Immature natural killer cell (primary cell): ENCODE data around the gene PABPC1L. TPM values are rescaled to one million over a fixed set of nuclear protein-coding genes. Genes with fewer than 3 reads are reported as not detected.

Source experiments
- DNase-seq, 3 donors: peaks; one replicate each; pipeline ENCODE4 v3.0.0; 2022; ENCODE audit warnings: mixed read lengths in 1 of 3
- H3K27ac Mint-ChIP-seq, 6 donors: one replicate each; pipeline ENCODE4 v1.8.0; 2020; ENCODE audit warnings: mixed read lengths in 6 of 6, mild to moderate bottlenecking in 5 of 6, inconsistent platforms in 4 of 6, moderate library complexity in 3 of 6
- H3K27me3 Mint-ChIP-seq, 3 donors: one replicate each; pipeline ENCODE4 v1.8.0; 2020 to 2021; ENCODE audit warnings: low read depth in 3 of 3, mild to moderate bottlenecking in 3 of 3, mixed read lengths in 3 of 3, moderate library complexity in 3 of 3, inconsistent platforms in 1 of 3
- H3K36me3 Mint-ChIP-seq, 3 donors: one replicate each; pipeline ENCODE4 v1.8.0; 2020; ENCODE audit warnings: mixed read lengths in 3 of 3, inconsistent platforms in 2 of 3, mild to moderate bottlenecking in 2 of 3
- H3K4me1 Mint-ChIP-seq, 2 donors: one replicate each; pipeline ENCODE4 v1.8.0; 2020; ENCODE audit warnings: inconsistent platforms in 2 of 2, mild to moderate bottlenecking in 2 of 2, mixed read lengths in 2 of 2, moderate library complexity in 1 of 2
- H3K4me3 Mint-ChIP-seq, 5 donors: one replicate each; pipeline ENCODE4 v1.8.0; 2020; ENCODE audit warnings: mild to moderate bottlenecking in 5 of 5, mixed read lengths in 5 of 5, inconsistent platforms in 3 of 5, moderate library complexity in 3 of 5
- H3K9me3 Mint-ChIP-seq, 6 donors: one replicate each; pipeline ENCODE4 v1.8.0; 2020; ENCODE audit warnings: mild to moderate bottlenecking in 6 of 6, mixed read lengths in 6 of 6, inconsistent platforms in 4 of 6, moderate library complexity in 3 of 6
- polyA plus RNA-seq, 3 donors: library from polyadenylated mRNA; unstranded; fragments of 300-500 nt; fragmentation: Illumina TruSeq; gene quantifications; one replicate each; pipeline ENCODE4 v1.2.3, GENCODE V29; 2021

Gene PABPC1L
- polyA plus RNA-seq, 3 donors from 2014 or later = 0.99 TPM; not detected in 2

GRCh38 chr20:44958276-44958675 lies 48.4 kb downstream of the PABPC1L start:
- peaks cover 22 to 38% of the 10 kb centered on the region in 2 donors for H3K4me1 Mint-ChIP-seq
- DNase-seq = no peak
- peaks cover 0 to 2% (median 2%) of the 10 kb centered on the region in 3 donors for H3K27me3 Mint-ChIP-seq
- no peaks in the 10 kb centered on the region for H3K9me3 Mint-ChIP-seq
- peaks cover 13 to 23% (median 21%) of the 10 kb centered on the region in 3 donors for H3K36me3 Mint-ChIP-seq
- H3K27ac Mint-ChIP-seq = peak overlapping the region in 2 of 6 donors; percentile 13 to 69
- peak overlapping the region in 3 of 5 donors; percentile 70 to 99 (median 94) for H3K4me3 Mint-ChIP-seq

- DNase-seq = no peak
- peak overlapping the region; percentile 81 to 95 (median 94) for H3K27ac Mint-ChIP-seq
- H3K27me3 Mint-ChIP-seq = peaks cover 0 to 2% (median 2%) of the 10 kb centered on the region in 3 donors
- peaks cover 4 to 16% (median 14%) of the 10 kb centered on the region in 3 donors for H3K36me3 Mint-ChIP-seq
- peaks cover 22 to 34% of the 10 kb centered on the region in 2 donors for H3K4me1 Mint-ChIP-seq
- peak overlapping the region; percentile 94 to 99 (median 97) for H3K4me3 Mint-ChIP-seq
- no peaks in the 10 kb centered on the region for H3K9me3 Mint-ChIP-seq
Observed at GRCh38 chr20:44959082-44959637, 49.3 kb downstream of the PABPC1L start.

GRCh38 chr20:44959638-44960102 lies 49.8 kb downstream of the PABPC1L start:
- H3K4me3 Mint-ChIP-seq = peak overlapping the region; percentile 94 to 99 (median 97)
- H3K9me3 Mint-ChIP-seq = no peaks in the 10 kb centered on the region
- H3K4me1 Mint-ChIP-seq = peaks cover 22 to 34% of the 10 kb centered on the region in 2 donors
- peaks cover 0 to 2% (median 2%) of the 10 kb centered on the region in 3 donors for H3K27me3 Mint-ChIP-seq
- H3K36me3 Mint-ChIP-seq = peaks cover 4 to 12% (median 12%) of the 10 kb centered on the region in 3 donors
- DNase-seq = peak; percentile 32 to 39 (median 38)
- H3K27ac Mint-ChIP-seq = peak overlapping the region; percentile 81 to 95 (median 94)

GRCh38 chr20:44960103-44960852 lies 50.4 kb downstream of the PABPC1L start, which contains the start of gene TOMM34:
Gene TOMM34 (minus strand): TSS chr20:44960397. CDS start chr20:44960333, 64 bp downstream.
- Mint-ChIP-seq H3K9me3 (no peaks in the 10 kb centered on the region), H3K27ac (peak within 1 kb of the TSS; percentile 81 to 95 (median 94)), H3K4me1 (peaks cover 23 to 36% of the 10 kb centered on the region in 2 donors), H3K4me3 (peak within 1 kb of the TSS; percentile 94 to 99 (median 97)), H3K27me3 (peaks cover 0 to 2% (median 2%) of the 10 kb centered on the region in 3 donors), H3K36me3 (peaks cover 4 to 6% (median 6%) of the 10 kb centered on the region in 3 donors)
- DNase-seq = peak; percentile 89 to 92 (median 91)

- Mint-ChIP-seq H3K27me3 (peaks cover 2 to 12% (median 4%) of the 10 kb centered on the region in 3 donors), H3K4me3 (peak overlapping the region in 4 of 5 donors; percentile 54 to 97 (median 96)), H3K27ac (peak overlapping the region in 4 of 6 donors; percentile 34 to 87 (median 64)), H3K4me1 (peaks cover 32 to 45% of the 10 kb centered on the region in 2 donors), H3K9me3 (no peaks in the 10 kb centered on the region), H3K36me3 (no peaks in the 10 kb centered on the region)
- DNase-seq = no peak
Observed at GRCh38 chr20:44961011-44961869, 51.4 kb downstream of the PABPC1L start.

- peaks cover 8 to 18% (median 8%) of the 10 kb centered on the region in 3 donors for H3K27me3 Mint-ChIP-seq
- peak overlapping the region in 1 of 6 donors; percentile 22 for H3K27ac Mint-ChIP-seq
- no peaks in the 10 kb centered on the region for H3K9me3 Mint-ChIP-seq
- DNase-seq = no peak
- no peaks in the 10 kb centered on the region for H3K36me3 Mint-ChIP-seq
- peak overlapping the region in 2 of 5 donors; percentile 25 to 26 for H3K4me3 Mint-ChIP-seq
- H3K4me1 Mint-ChIP-seq = peaks cover 32 to 45% of the 10 kb centered on the region in 2 donors
Observed at GRCh38 chr20:44961870-44962267, 52.0 kb downstream of the PABPC1L start.

- Mint-ChIP-seq H3K4me1 (peaks cover 34 to 50% of the 10 kb centered on the region in 2 donors), H3K27ac (no peak overlapping the region), H3K4me3 (no peak overlapping the region), H3K36me3 (peaks cover 0 to 2% (median under 1%) of the 10 kb centered on the region in 3 donors), H3K27me3 (peaks cover 12 to 24% (median 13%) of the 10 kb centered on the region in 3 donors), H3K9me3 (no peaks in the 10 kb centered on the region)
- DNase-seq = no peak
Observed at GRCh38 chr20:44962483-44962882, 52.6 kb downstream of the PABPC1L start.

- no peak for DNase-seq
- H3K27ac Mint-ChIP-seq = peak overlapping the region in 1 of 6 donors; percentile 26
- H3K27me3 Mint-ChIP-seq = peaks cover 13 to 25% (median 14%) of the 10 kb centered on the region in 3 donors
Observed at GRCh38 chr20:44963325-44964215, 53.7 kb downstream of the PABPC1L start.

GRCh38 chr20:44965651-44966029 lies 55.8 kb downstream of the PABPC1L start:
- Mint-ChIP-seq H3K4me3 (peak overlapping the region; percentile 93 to 99 (median 96)), H3K27ac (peak overlapping the region; percentile 94 to 98 (median 96)), H3K27me3 (peaks cover 13 to 23% (median 13%) of the 10 kb centered on the region in 3 donors), H3K9me3 (no peaks in the 10 kb centered on the region), H3K36me3 (peaks cover 5 to 8% (median 6%) of the 10 kb centered on the region in 3 donors), H3K4me1 (peaks cover 43 to 53% of the 10 kb centered on the region in 2 donors)
- DNase-seq = no peak

More at GRCh38 chr20:44963325-44964215, 53.7 kb downstream of the PABPC1L start:
- Mint-ChIP-seq H3K4me1 (peaks cover 38 to 51% of the 10 kb centered on the region in 2 donors), H3K9me3 (no peaks in the 10 kb centered on the region), H3K36me3 (peaks cover 3 to 6% (median 5%) of the 10 kb centered on the region in 3 donors), H3K4me3 (peak overlapping the region in 1 of 5 donors; percentile 25)

- H3K9me3 Mint-ChIP-seq = no peaks in the 10 kb centered on the region
- peaks cover 5 to 8% (median 6%) of the 10 kb centered on the region in 3 donors for H3K36me3 Mint-ChIP-seq
- peaks cover 13 to 23% (median 14%) of the 10 kb centered on the region in 3 donors for H3K27me3 Mint-ChIP-seq
- peak within 1 kb of the TSS; percentile 94 to 98 (median 96) for H3K27ac Mint-ChIP-seq
- peak; percentile 96 for DNase-seq
- H3K4me1 Mint-ChIP-seq = peaks cover 47 to 55% of the 10 kb centered on the region in 2 donors
- peak within 1 kb of the TSS; percentile 93 to 99 (median 96) for H3K4me3 Mint-ChIP-seq
Observed at GRCh38 chr20:44966030-44966961, 56.4 kb downstream of the PABPC1L start, which contains the start of gene STK4. Gene STK4 (plus strand): TSS chr20:44966512. CDS start chr20:44966569, 57 bp downstream.

- Mint-ChIP-seq H3K4me3 (peak overlapping the region; percentile 93 to 99 (median 96)), H3K36me3 (peaks cover 5 to 8% (median 6%) of the 10 kb centered on the region in 3 donors), H3K9me3 (no peaks in the 10 kb centered on the region), H3K27ac (peak overlapping the region; percentile 94 to 98 (median 96)), H3K4me1 (peaks cover 55 to 65% of the 10 kb centered on the region in 2 donors), H3K27me3 (peaks cover 13 to 23% (median 14%) of the 10 kb centered on the region in 3 donors)
- peak; percentile 62 to 64 (median 63) for DNase-seq
Observed at GRCh38 chr20:44967207-44967807, 57.4 kb downstream of the PABPC1L start.
